Posterior vena cava (tissue), 2 donors: ENCODE results near the gene UGT1A7. TPM values are rescaled to one million over a fixed set of nuclear protein-coding genes. Genes with fewer than 3 reads are reported as not detected.
"Not testable (repeated sequence)": the region's sequence is repeated elsewhere in the genome, so short reads cannot be mapped to it uniquely, and the experiment has no call there.

ENCODE experiments used
- DNase-seq: peaks from one replicate; pipeline ENCODE4 v3.0.0-alpha.2; 2020; ENCODE audit warnings: low spot score
- intact Hi-C, 2 donors: fragments of 100-400 bp; cut with DNase I; formaldehyde crosslinking; loops; one replicate each; pipeline versions ENCODE4 v1.14.1 to v1.14.2; 2022 to 2023
- long read RNA-seq, 2 donors: library from polyadenylated mRNA; unstranded; transcript quantifications; one replicate each; pipeline ENCODE4 v2.0.0, GENCODE V29; 2020 to 2021
- total RNA-seq, 2 donors: library from RNA; stranded (reverse); fragmentation: NEBNext Ultra II Directional; extraction: Animal tissue kit (Norgen Biotek cat#: 25700); gene quantifications; one replicate each; pipeline ENCODE4 v1.2.1, GENCODE V29; 2021
- donor health status: DM: yes; HTN: yes; CAD: no.
- donor health status: DM: yes; HTN: yes; CAD: no.

The UGT1A7 gene
- total RNA-seq: not detected
- long read RNA-seq, donor 1: 0 reads
- long read RNA-seq, donor 2: 0 reads

DNA sequence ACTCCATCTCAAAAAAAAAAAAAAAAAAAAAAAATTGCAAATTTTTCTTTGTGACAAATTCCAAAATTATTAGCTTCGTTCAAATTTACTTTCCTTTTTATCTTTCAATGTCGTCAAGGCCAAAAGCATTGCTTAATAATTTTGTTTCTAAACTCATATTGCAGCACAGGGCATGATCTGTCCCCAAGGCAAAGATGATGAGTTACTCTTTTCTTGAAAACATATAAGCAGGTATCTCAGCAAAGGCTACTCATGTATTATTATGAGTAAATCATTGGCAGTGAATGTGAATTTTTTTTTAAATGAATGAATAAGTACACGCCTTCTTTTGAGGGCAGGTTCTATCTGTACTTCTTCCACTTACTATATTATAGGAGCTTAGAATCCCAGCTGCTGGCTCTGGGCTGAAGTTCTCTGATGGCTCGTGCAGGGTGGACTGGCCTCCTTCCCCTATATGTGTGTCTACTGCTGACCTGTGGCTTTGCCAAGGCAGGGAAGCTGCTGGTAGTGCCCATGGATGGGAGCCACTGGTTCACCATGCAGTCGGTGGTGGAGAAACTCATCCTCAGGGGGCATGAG lies at the start of gene UGT1A7:
UGT1A7 (plus strand) TSS at position 381 of the 579 bp plus-strand sequence; CDS start at position 418, 37 bp downstream.
- no peak for DNase-seq
- intact Hi-C loops: no loop called here

- intact Hi-C loops: not testable (repeated sequence)
Observed at GRCh38 chr2:233636306-233636705, 45.4 kb upstream of the UGT1A7 start, which contains the start of gene UGT1A10. Gene UGT1A10 (plus strand): TSS chr2:233636448. CDS start chr2:233636523, 75 bp downstream.

DNA sequence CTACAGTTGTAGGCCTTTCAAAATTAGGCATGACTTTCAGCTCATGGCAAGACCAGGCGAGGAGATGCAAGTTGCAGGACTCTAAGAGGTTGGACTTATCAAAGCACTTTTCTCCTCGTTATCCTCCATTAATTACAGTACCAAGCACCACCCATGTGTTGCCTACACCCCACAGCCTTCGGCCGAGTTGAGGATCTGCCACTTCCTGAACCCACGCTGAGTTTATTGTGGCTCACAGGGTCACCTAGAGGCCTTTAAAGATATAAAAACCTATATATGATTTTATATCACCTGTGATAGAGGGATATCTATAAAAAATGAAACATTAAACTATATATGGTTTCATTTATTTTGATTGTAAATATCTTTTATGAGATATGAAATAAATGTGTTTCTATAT lies 42.9 kb upstream of the UGT1A7 start:
- no peak for DNase-seq
- intact Hi-C loops: no loop called here

More at GRCh38 chr2:233636306-233636705, 45.4 kb upstream of the UGT1A7 start, which contains the start of gene UGT1A10:
- DNase-seq: not testable (repeated sequence)

DNA sequence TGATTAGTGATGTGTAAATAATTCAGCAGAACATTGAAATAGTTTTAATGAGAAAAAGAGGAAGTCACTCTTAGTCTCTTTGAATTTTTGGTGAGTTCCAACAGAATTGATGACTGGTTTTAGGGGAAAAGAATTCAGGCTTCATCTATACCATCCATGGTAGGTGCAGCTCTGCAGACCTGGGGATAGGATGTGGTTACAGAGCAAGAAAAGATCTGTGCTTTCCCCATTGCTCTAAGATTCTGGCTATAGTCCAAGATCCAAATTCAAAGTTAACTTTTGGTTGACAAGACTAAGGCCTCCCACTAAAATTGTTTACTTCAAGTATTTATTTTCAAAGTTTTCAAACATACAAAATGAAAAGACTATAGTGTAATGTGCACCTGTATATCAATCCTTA lies 41.8 kb upstream of the UGT1A7 start:
- no peak for DNase-seq
- intact Hi-C loops: loop anchor here in 1 of 2 donors (10.0 kb wide), 1 partner anchor 165 kb away; no protein-coding TSS in a partner anchor

GRCh38 chr2:233643128-233643527 lies 38.6 kb upstream of the UGT1A7 start:
- intact Hi-C loops: loop anchor here in 1 of 2 donors (10.0 kb wide), 1 partner anchor 162 kb away; no protein-coding TSS in a partner anchor
- no peak for DNase-seq

DNA sequence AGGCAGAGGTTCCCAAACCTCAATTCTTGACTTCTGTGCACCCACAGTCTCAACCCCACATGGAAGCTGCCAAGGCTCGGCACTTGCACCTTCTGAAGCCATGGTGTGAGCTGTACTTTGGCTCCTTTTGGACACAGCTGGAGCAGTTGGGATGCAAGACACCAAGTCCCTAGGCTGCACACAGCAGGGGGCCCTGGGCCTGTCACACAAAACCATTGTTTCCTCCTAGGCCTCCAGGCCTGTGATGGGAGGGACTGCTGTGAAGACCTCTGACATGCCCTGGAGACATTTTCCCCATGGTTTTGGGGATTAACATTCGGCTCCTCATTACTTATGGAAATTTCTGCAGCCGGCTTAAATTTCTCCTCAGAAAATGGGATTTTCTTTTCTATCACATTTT lies 35.7 kb upstream of the UGT1A7 start:
- DNase-seq: not testable (repeated sequence)
- intact Hi-C loops: loop anchor here in 1 of 2 donors (10.0 kb wide), 1 partner anchor 159 kb away; no protein-coding TSS in a partner anchor

DNA sequence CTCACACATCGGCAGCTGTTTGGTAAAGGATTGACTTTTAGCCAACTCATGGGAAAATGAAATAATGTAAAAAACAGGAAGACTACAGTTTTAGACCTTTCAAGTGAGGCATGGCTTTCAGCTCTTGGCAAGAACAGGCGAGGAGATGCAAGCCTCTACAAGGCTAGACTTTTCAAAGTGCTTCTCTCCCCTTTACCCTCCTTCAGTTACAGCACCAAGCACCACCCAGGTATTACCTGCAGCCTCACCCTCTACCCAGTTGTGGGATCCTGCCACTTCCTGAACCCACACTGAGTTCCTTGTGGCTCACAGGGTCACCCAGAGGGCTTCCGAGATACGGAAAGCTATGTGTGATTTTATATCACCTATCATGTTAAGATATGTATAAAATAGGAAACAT lies 30.7 kb upstream of the UGT1A7 start:
- no peak for DNase-seq
- intact Hi-C loops: no loop called here

- intact Hi-C loops: no loop called here
Observed at GRCh38 chr2:233651430-233651829, 30.3 kb upstream of the UGT1A7 start.

DNA sequence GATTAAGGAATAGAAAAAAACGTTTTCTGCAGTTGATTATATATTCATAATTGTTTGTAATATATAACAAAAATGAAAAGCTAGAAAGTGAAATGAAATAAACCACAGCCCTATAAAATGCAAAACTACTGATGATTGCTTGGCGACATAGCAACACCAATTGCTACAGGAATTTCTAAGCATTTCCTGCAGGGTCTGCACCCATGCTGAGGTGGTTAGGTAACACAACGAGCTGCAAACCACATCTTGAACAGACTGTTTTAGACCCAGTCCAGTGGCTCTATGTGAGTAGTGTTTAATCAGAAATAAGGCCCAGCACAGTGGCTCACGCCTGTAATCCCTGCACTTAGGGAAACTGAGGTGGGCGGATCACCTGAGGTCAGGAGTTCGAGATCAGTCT lies 27.2 kb upstream of the UGT1A7 start:
- intact Hi-C loops: no loop called here
- no peak for DNase-seq

More at GRCh38 chr2:233651430-233651829, 30.3 kb upstream of the UGT1A7 start:
- DNase-seq: no peak

DNA sequence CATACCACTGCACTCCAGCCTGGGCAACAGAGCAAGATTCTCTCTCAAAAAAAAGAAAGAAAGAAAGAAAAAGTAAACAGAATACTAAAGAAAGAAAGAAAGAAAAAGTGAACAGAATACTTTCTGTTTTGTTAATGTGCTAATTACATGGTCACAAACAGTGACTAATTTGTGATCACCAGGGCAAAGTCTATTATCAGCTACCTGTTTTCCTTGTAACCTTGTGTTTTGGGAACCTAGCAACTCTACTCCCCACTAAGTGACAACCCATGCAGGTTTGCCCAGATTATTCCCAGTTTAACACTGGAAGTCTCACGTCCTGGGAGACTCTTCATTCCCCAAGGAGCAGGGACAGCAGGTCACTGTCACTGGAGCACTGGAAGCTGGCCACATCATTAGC lies 26.7 kb upstream of the UGT1A7 start:
- no peak for DNase-seq
- intact Hi-C loops: no loop called here

GRCh38 chr2:233655943-233656342 lies 25.8 kb upstream of the UGT1A7 start:
- DNase-seq, intact Hi-C loops: not testable (repeated sequence)

DNA sequence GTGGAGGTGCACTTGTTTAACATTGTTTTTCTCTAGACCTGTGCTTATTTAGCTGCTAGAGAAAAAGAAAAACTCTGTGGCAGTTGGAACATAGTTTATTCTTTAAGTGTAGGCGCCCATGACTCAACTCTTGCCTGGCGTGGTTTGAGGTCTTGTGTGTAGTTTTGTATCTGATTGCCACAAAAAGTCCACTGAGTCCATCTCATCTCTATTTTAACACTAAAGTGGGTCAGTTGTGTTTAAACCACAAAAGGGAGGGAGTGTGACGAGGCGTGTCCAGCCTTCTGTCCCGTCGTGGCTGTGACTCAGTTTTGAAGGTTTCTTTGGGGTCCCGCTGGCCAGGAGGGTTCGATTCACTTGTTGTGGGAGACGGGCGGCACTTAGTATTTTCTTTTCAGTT lies 25.3 kb upstream of the UGT1A7 start:
- no peak for DNase-seq
- intact Hi-C loops: no loop called here

DNA sequence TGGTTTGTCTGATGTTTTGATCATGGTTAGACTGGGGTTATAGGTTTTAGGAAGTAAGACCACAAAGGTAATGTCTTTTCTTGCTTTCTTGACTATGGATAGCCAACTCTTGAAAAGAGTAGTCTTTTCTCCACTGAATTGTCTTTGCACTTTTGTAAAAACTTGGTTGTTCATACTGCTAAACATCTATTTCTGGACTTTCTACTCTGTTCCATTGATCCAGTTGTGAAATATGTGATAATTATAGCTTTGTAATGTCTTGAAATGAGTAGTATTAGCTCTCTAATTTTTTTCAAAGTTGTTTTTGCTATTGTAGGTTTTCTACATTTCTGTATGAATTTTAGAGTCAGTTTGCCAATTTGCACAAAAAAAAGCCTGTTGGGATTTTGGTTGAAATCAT lies 23.1 kb upstream of the UGT1A7 start:
- DNase-seq: no peak
- intact Hi-C loops: no loop called here

DNA sequence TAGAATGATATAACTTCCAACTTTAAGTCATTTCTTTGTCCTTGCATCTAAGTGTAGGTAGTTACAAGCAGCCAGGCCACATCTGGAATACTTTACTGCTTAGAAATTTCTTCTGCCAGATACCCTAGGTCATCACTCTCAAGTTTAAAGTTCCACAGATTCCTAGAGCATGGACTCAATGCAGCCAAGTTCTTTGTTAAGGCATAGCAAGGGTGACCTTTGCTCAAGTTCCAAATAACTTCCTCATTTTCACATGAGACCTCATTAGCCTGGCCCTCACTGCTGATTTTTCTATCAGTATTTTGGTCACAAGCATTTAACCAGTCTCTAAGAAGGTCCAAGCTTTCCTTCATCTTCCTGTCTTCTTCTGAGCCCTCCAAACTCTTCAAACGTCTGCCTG lies 17.8 kb upstream of the UGT1A7 start:
- no peak for DNase-seq
- intact Hi-C loops: no loop called here

- no peak for DNase-seq
- intact Hi-C loops: no loop called here
Observed at GRCh38 chr2:233668605-233669260, 13.0 kb upstream of the UGT1A7 start.

DNA sequence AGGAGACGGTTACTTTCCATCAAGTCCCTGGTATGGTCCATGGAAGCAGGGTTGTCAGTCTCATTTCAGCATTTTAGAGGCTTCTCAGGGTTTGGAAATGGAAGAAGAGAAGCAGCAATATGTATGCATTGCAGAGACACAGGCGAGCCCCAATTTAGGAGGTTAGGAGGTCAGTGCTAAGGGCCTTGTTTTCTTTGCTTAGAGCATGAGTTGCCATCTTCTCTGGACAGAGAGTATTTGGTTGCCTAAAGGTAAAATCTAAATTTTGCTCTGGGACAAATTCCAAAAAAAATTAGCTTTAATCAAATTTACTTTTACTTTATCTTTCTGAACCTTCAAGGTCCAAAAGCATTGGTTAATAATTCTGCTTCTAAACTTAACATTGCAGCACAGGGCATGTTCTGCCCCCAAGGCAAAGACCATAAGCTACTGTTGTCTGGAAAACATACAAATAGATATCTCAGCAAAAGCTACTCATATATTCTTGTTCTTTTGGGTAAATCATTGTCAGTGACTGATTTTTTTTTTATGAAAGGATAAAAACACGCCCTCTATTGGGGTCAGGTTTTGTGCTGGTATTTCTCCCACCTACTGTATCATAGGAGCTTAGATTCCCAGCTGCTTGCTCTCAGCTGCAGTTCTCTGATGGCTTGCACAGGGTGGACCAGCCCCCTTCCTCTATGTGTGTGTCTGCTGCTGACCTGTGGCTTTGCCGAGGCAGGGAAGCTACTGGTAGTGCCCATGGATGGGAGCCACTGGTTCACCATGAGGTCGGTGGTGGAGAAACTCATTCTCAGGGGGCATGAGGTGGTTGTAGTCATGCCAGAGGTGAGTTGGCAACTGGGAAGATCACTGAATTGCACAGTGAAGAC lies 10.2 kb upstream of the UGT1A7 start, which contains the start of gene UGT1A9:
UGT1A9 (plus strand) TSS at position 609 of the 872 bp plus-strand sequence; CDS start at position 646, 37 bp downstream.
- intact Hi-C loops: no loop called here
- no peak for DNase-seq

- no peak for DNase-seq
- intact Hi-C loops: no loop called here
Observed at GRCh38 chr2:233672886-233673285, 8.8 kb upstream of the UGT1A7 start.

DNA sequence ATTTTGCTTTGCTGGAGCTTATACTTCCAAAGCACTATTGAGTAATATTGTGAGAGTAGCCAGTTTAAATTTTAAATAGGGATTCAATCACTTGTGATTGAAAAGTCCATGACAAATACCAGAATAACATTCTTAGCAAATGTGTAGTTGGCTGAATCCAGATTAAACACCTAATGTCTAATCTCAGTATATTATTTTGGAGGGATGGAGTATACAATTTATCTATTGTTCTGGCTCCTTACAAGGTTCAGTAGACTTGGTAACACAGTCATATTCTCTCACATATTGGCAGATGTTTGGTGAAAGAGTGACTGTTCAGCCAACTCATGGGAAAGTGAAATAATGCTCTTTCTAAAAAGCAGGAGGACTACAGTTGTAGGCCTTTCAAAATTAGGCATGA lies 7.8 kb upstream of the UGT1A7 start:
- DNase-seq: no peak
- intact Hi-C loops: no loop called here

GRCh38 chr2:233674314-233674713 lies 7.4 kb upstream of the UGT1A7 start:
- no peak for DNase-seq
- intact Hi-C loops: no loop called here

DNA sequence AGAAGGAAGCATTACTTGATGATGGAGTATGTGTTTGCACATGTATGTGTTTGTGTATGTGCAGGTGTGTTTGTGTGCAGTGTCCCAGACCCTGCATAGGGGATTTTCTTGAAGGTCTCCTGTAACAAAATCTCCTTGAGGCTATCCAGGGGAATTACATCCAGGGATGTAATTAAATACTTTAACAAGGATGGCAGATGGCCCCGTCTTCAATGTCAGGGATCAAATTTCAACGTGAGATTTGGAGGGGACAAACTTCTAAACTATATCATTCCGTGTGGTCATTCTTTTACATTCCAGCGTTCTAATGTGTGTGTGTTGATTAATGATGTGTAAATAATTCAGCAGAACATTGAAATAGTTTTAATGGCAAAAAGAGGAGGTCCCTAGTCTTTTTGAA lies 6.7 kb upstream of the UGT1A7 start:
- DNase-seq: no peak
- intact Hi-C loops: no loop called here
